ENCODE measurements around the gene UGCG. TPM values are rescaled to one million over a fixed set of nuclear protein-coding genes. Genes with fewer than 3 reads are reported as not detected.
A peak's percentile ranks its signal among the peaks of the same experiment; 100 is the strongest.

Gene UGCG
- total and polyA plus RNA-seq, 2 donors (not counting 1 experiment from before 2014, with no cell fraction given), result 23.9 to 53.5 TPM

DNA sequence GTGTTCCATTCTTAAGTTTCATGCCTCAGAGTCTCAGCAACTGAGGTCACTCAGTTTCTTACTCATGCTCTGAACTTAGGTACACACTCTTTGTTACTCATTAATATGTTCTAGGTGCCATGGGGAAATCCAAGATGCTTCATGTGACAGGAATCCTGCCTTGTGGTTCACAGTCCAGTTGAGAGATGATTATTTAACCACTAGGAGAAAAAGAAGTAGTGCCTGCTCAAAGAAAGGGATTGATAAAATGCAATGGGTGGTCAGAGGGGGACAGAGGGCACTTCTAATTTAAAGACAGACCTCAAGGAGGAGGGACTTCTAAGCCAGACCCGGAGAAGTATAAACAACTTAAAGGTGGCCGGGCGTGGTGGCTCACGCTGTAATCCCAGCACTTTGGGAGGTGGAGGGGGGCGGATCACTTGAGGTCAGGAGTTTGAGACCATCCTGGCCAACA is 69.0 kb downstream of the UGCG start:
- H2AFZ ChIP-seq (ENCODE audit: insufficient read depth, low read depth, low read length, poor library complexity, severe bottlenecking), result no peak overlapping the region
- peak overlapping the region; percentile 1 for H3K27ac Mint-ChIP-seq
- H3K9me3 Mint-ChIP-seq (ENCODE audit: insufficient read depth), result no peaks in the 10 kb centered on the region
- H3K4me1 ChIP-seq (ENCODE audit: control insufficient read depth in 2 of 2, insufficient read depth in 2 of 2, low read length in 2 of 2), result peaks cover 0 to 6% of the 10 kb centered on the region in 2 donors
- H3K4me3 ChIP-seq (ENCODE audit: control extremely low read depth in 1 of 5, extremely low read depth in 1 of 5, insufficient read depth in 1 of 5, low read depth in 2 of 5, low read length in 4 of 5), result no peak overlapping the region
- no peak overlapping the region for H3K27ac ChIP-seq (ENCODE audit: low read length in 2 of 2)
- ChIA-PET POLR2A (interaction anchor here (0.6 kb wide), 1 partner anchor 12 kb away, joined by 5 read pairs; no protein-coding TSS in a partner anchor), CTCF (no interaction called here)
- H3K4me3 Mint-ChIP-seq, result no peak overlapping the region
- intact Hi-C loops (cut with micrococcal nuclease), result no loop called here
- peaks cover 0 to 3% (median 0%) of the 10 kb centered on the region in 3 donors for H3K9me3 ChIP-seq (ENCODE audit: control extremely low read depth in 1 of 3, control insufficient read depth in 2 of 3, insufficient read depth in 1 of 3, low read length in 2 of 3)
- H4K20me1 ChIP-seq (ENCODE audit: control insufficient read depth, insufficient read depth, low read length, poor library complexity, severe bottlenecking), result no peaks in the 10 kb centered on the region
- H3K36me3 ChIP-seq (replicated peaks in 1 of 2; ENCODE audit: control extremely low read depth in 1 of 2, control insufficient read depth in 1 of 2, extremely low read depth in 1 of 2, insufficient read depth in 2 of 2, low read length in 1 of 2), result no peaks in the 10 kb centered on the region
- TF ChIP-seq EZH2 (IDR thresholded peaks at IDR 0.05; ENCODE audit: borderline replicate concordance, insufficient read depth, low read depth, low read length, poor library complexity, severe bottlenecking), result no peak
- TF ChIP-seq, protein P1, sequence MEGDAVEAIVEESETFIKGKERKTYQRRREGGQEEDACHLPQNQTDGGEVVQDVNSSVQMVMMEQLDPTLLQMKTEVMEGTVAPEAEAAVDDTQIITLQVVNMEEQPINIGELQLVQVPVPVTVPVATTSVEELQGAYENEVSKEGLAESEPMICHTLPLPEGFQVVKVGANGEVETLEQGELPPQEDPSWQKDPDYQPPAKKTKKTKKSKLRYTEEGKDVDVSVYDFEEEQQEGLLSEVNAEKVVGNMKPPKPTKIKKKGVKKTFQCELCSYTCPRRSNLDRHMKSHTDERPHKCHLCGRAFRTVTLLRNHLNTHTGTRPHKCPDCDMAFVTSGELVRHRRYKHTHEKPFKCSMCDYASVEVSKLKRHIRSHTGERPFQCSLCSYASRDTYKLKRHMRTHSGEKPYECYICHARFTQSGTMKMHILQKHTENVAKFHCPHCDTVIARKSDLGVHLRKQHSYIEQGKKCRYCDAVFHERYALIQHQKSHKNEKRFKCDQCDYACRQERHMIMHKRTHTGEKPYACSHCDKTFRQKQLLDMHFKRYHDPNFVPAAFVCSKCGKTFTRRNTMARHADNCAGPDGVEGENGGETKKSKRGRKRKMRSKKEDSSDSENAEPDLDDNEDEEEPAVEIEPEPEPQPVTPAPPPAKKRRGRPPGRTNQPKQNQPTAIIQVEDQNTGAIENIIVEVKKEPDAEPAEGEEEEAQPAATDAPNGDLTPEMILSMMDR (IDR thresholded peaks at IDR 0.05), result no peak
- DNase-seq, result no peak
- peaks cover 20% of the 10 kb centered on the region for H3K4me1 Mint-ChIP-seq
- no peaks in the 10 kb centered on the region for H3K27me3 Mint-ChIP-seq
- H3K9ac ChIP-seq (ENCODE audit: low read length), result no peak overlapping the region
- ATAC-seq (ENCODE audit: low read depth), result no peak
- H3K79me2 ChIP-seq (ENCODE audit: control insufficient read depth, insufficient read depth, low read length), result no peaks in the 10 kb centered on the region
- no peaks in the 10 kb centered on the region for H3K27me3 ChIP-seq (replicated peaks in 1 of 4; ENCODE audit: control extremely low read depth in 1 of 4, control insufficient read depth in 3 of 4, insufficient read depth in 4 of 4, low read length in 3 of 4)
- WGBS (ENCODE audit: insufficient coverage), result 100% methylated on average over 1 of the region's 5 CpGs
- H3K4me2 ChIP-seq (replicated peaks; ENCODE audit: low read depth, low read length, poor library complexity, severe bottlenecking), result no peak overlapping the region

GRCh38 chr9:111966124-111966723 is 69.6 kb downstream of the UGCG start:
- no peak overlapping the region for H3K4me3 Mint-ChIP-seq
- Histone ChIP-seq H3K4me2 (replicated peaks; ENCODE audit: low read depth, low read length, poor library complexity, severe bottlenecking) (no peak overlapping the region), H3K27ac (ENCODE audit: low read length in 2 of 2) (no peak overlapping the region), H3K4me3 (ENCODE audit: control extremely low read depth in 1 of 5, extremely low read depth in 1 of 5, insufficient read depth in 1 of 5, low read depth in 2 of 5, low read length in 4 of 5) (no peak overlapping the region), H3K4me1 (ENCODE audit: control insufficient read depth in 2 of 2, insufficient read depth in 2 of 2, low read length in 2 of 2) (peaks cover 0 to 4% of the 10 kb centered on the region in 2 donors), H3K9me3 (ENCODE audit: control extremely low read depth in 1 of 3, control insufficient read depth in 2 of 3, insufficient read depth in 1 of 3, low read length in 2 of 3) (peaks cover 0 to 3% (median 0%) of the 10 kb centered on the region in 3 donors), H3K36me3 (replicated peaks in 1 of 2; ENCODE audit: control extremely low read depth in 1 of 2, control insufficient read depth in 1 of 2, extremely low read depth in 1 of 2, insufficient read depth in 2 of 2, low read length in 1 of 2) (no peaks in the 10 kb centered on the region), H3K79me2 (ENCODE audit: control insufficient read depth, insufficient read depth, low read length) (no peaks in the 10 kb centered on the region), H3K27me3 (replicated peaks in 1 of 4; ENCODE audit: control extremely low read depth in 1 of 4, control insufficient read depth in 3 of 4, insufficient read depth in 4 of 4, low read length in 3 of 4) (no peaks in the 10 kb centered on the region), H3K9ac (ENCODE audit: low read length) (no peak overlapping the region), H4K20me1 (ENCODE audit: control insufficient read depth, insufficient read depth, low read length, poor library complexity, severe bottlenecking) (no peaks in the 10 kb centered on the region), H2AFZ (ENCODE audit: insufficient read depth, low read depth, low read length, poor library complexity, severe bottlenecking) (no peak overlapping the region)
- ATAC-seq (ENCODE audit: low read depth), result no peak
- DNase-seq, result no peak
- peaks cover 17% of the 10 kb centered on the region for H3K4me1 Mint-ChIP-seq
- 95% methylated on average over 6 of the region's 15 CpGs for WGBS (ENCODE audit: insufficient coverage)
- intact Hi-C loops (cut with micrococcal nuclease), result no loop called here
- TF ChIP-seq, protein P1 (IDR thresholded peaks at IDR 0.05), result no peak
- no peak for TF ChIP-seq EZH2 (IDR thresholded peaks at IDR 0.05; ENCODE audit: borderline replicate concordance, insufficient read depth, low read depth, low read length, poor library complexity, severe bottlenecking)
- POLR2A ChIA-PET, result interaction anchor here (0.6 kb wide), 1 partner anchor 12 kb away, joined by 5 read pairs; no protein-coding TSS in a partner anchor
- no peak overlapping the region for H3K27ac Mint-ChIP-seq
- no peaks in the 10 kb centered on the region for H3K9me3 Mint-ChIP-seq (ENCODE audit: insufficient read depth)
- H3K27me3 Mint-ChIP-seq, result no peaks in the 10 kb centered on the region
- CTCF ChIA-PET, result interaction anchor here (0.6 to 1.5 kb wide), 2 partner anchors 8 to 28 kb away, joined by 3 to 4 read pairs; no protein-coding TSS in a partner anchor

Data from B cell (primary cell).